Right renal cortex interstitium (tissue), 3 donors: ENCODE data around the gene ARMH1. TPM values are rescaled to one million over a fixed set of nuclear protein-coding genes. Genes with fewer than 3 reads are reported as not detected.

ENCODE experiments used
- polyA plus RNA-seq, 3 donors: library from polyadenylated mRNA; unstranded; fragments of 120-200 nt; gene quantifications; one replicate each; pipeline ENCODE4 v1.2.1, GENCODE V29; 2013; ENCODE audit not compliant: insufficient read length in 3 of 3

The ARMH1 gene
- polyA plus RNA-seq, 3 donors, result 2.9 to 8.6 (median 5.6) TPM

Other genes with a start within 250 kb of the ARMH1 start
- 10 to 100 TPM; 12.7 to 12.9 (median 12.8) TPM for gene TMEM53, start 233 bp upstream of the ARMH1 start, polyA plus RNA-seq
- gene RNU5D-1, start 56.5 kb downstream of the ARMH1 start, polyA plus RNA-seq, result 1 to 10 TPM in 1 of 3 donors, not detected in 2; 2.9 TPM
- gene KIF2C, start 65.1 kb downstream of the ARMH1 start, polyA plus RNA-seq, result 10 to 100 TPM; 25.8 to 29.6 (median 27.4) TPM
- 1,000 to 10,000 TPM; 2,201 to 2,252 (median 2,214) TPM for gene RPS8, start 100.8 kb downstream of the ARMH1 start, polyA plus RNA-seq
- 1 to 10 TPM in 1 of 3 donors, under 1 TPM in 2; 0.68 to 1.0 (median 0.89) TPM for gene BEST4, start 113.5 kb downstream of the ARMH1 start, polyA plus RNA-seq
- gene PLK3, start 125.7 kb downstream of the ARMH1 start, polyA plus RNA-seq, result 1 to 10 TPM; 5.1 to 6.1 (median 5.2) TPM
- not detected for gene DYNLT4, start 132.6 kb downstream of the ARMH1 start, polyA plus RNA-seq
- 1 to 10 TPM; 6.8 to 9.1 (median 7.4) TPM for gene BTBD19, start 133.8 kb downstream of the ARMH1 start, polyA plus RNA-seq
- gene PTCH2, start 168.5 kb downstream of the ARMH1 start, polyA plus RNA-seq, result 1 to 10 TPM; 2.9 to 3.3 (median 3.2) TPM